Stimulated activated naive CD8-positive, alpha-beta T cell treated with anti-CD3 and anti-CD28 coated beads, Interleukin-15, amount 100 ng/mL, for 72 hours (primary cell): ENCODE measurements around the gene NF2.

Experiments
- ATAC-seq: fragments of 150-1000 bp; cut with Tn5 transposase; 2 replicates; pipeline ENCODE4 v1.10.0; 2021; ENCODE audit warnings: mild to moderate bottlenecking, moderate library complexity
- DNase-seq, 2 donors: peaks; one replicate each; pipeline ENCODE4 v3.0.0; 2021 to 2022
- H3K27ac Mint-ChIP-seq, 2 donors: one replicate each; pipeline ENCODE4 v1.8.0; 2022; ENCODE audit warnings: mild to moderate bottlenecking in 2 of 2, mixed read lengths in 2 of 2, moderate library complexity in 2 of 2
- H3K27me3 Mint-ChIP-seq: one replicate; pipeline ENCODE4 v1.8.0; 2022; ENCODE audit warnings: mixed read lengths
- H3K4me1 Mint-ChIP-seq: one replicate; pipeline ENCODE4 v1.8.0; 2022; ENCODE audit warnings: mild to moderate bottlenecking, mixed read lengths
- H3K4me3 Mint-ChIP-seq, 2 donors: one replicate each; pipeline ENCODE4 v1.8.0; 2022; ENCODE audit warnings: mild to moderate bottlenecking in 2 of 2, mixed read lengths in 2 of 2, moderate library complexity in 1 of 2
- H3K9me3 Mint-ChIP-seq, 2 donors: one replicate each; pipeline ENCODE4 v1.8.0; 2022; ENCODE audit warnings: mixed read lengths in 2 of 2

NF2 gene

DNA sequence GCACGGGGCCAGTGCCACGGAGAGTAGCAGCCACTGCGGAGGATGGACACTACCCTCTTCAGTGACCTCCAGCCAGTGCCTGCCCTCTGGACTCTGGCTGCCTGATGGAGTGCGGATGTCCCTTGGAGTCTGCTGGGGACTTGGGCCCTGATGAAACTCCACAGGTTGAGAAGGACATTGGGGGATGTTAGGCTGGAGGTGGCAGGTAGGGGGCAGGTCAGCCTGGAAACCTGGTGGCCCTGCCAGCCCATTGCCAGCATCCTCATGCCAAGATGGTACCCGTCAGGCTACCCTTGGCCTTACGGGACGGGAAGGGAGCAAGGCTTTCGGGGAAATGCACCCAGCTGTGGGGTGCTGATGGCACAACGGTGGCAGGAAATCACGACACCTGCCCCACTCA is 120.3 kb downstream of the NF2 start:
- peaks cover 8% of the 10 kb centered on the region for H3K4me1 Mint-ChIP-seq
- no peaks in the 10 kb centered on the region for H3K9me3 Mint-ChIP-seq
- DNase-seq, result no peak
- ATAC-seq, result no peak
- H3K4me3 Mint-ChIP-seq, result no peak overlapping the region
- peaks cover 61% of the 10 kb centered on the region for H3K27me3 Mint-ChIP-seq
- H3K27ac Mint-ChIP-seq, result no peak overlapping the region

DNA sequence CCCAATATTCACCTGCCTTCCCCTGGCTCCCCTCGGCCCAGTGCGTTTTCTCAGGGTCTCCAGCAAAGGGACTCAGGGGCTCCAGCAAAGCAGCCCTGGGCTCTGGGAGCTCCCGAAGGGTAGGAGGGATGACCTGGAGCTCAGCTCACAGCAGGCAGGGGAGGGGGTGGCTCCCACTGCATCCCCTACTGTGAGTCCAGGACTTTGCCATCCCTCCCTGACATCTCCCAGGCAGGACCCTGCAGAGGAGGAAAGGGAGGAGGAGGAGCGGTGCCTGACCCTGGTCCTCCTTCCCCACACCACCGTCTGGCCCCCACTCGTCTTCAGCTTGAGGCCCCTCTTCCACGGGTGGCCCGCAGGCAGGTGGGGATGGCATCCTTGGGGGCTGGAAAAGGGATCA is 121.4 kb downstream of the NF2 start:
- no peak for ATAC-seq

DNA sequence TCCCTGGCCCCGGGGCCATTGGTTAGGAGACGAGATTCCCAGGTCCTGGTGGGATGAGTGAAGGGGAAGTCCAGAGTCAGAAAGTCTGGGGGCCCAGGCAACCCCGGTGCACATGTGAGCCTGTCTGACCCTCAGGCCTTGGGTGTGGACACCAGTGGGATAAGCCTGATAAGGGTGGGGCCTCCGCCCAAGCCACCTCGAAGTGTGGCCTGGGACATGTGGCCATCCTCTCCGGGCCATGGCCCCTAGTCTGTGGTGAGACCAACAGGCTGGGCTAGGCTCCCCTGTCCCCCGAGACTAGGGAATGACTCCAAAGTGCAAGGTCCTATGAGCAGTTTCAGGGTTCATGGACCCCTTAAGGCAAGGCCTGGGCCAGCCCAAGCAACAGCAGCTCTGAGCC is 122.7 kb downstream of the NF2 start:
- no peak for ATAC-seq
- no peak overlapping the region for H3K4me3 Mint-ChIP-seq
- H3K27ac Mint-ChIP-seq, result no peak overlapping the region
- no peaks in the 10 kb centered on the region for H3K4me1 Mint-ChIP-seq
- no peaks in the 10 kb centered on the region for H3K9me3 Mint-ChIP-seq
- peaks cover 46% of the 10 kb centered on the region for H3K27me3 Mint-ChIP-seq
- no peak for DNase-seq

More for the DNA sequence above, 121.4 kb downstream of the NF2 start:
- Mint-ChIP-seq H3K4me3 (no peak overlapping the region), H3K27ac (no peak overlapping the region), H3K9me3 (no peaks in the 10 kb centered on the region), H3K4me1 (no peaks in the 10 kb centered on the region), H3K27me3 (peaks cover 50% of the 10 kb centered on the region)
- DNase-seq, result no peak

DNA sequence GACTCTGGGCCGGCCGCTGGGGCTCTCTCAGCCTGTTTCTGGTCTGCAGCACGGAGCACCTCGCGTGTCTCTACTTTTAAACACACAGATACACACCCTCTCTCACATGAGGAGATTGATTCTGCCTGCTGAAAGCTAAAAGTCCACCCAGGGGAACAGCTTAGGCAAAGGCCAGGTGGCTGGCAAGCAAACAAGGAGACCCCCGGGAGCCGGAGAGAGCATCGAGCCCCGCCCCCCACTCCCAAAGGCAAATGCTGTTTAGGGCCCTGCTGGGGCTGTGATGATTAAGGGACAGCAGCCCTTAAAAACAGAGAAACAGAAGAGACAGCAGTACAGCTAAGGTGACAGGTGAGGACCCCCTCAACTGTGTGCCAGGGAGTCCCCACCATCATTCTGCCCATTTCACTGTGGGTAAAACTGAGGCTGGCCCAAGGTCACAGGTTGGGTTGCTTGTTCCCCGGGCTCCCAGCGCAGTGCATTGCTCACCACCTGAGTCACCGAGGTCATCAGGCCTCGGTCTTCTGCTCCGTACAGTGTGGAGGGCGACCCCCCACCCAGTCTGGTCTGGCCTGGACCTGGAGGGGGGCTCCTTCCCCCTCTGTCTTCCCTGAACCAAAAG is 123.2 kb downstream of the NF2 start:
- peak overlapping the region in 1 of 2 donors; percentile 59 for H3K27ac Mint-ChIP-seq
- ATAC-seq (no peak), DNase-seq (no peak)
- peaks cover 41% of the 10 kb centered on the region for H3K27me3 Mint-ChIP-seq
- no peaks in the 10 kb centered on the region for H3K9me3 Mint-ChIP-seq
- no peak overlapping the region for H3K4me3 Mint-ChIP-seq
- no peaks in the 10 kb centered on the region for H3K4me1 Mint-ChIP-seq

DNA sequence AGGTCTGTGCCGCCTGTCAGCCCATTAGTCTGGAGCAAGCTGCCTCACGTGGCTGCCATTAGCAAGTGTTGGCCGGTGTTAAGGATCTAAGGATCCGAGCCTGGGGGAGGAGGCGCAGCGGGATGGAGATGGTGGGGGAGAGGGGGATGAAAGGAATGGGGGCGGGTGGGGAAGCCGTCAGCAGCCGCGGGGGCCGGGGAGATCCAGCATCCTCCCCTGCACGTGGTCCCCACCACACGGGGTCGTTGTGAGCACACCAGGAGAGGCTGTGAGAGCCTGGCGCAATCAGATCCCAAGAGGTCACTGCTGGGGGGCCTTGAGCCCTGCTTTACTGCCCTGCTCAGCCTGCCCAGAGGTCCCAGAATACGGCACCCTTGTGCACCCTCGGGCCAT is 123.7 kb downstream of the NF2 start:
- ATAC-seq (peak; percentile 37), DNase-seq (no peak)
- H3K4me3 Mint-ChIP-seq, result no peak overlapping the region
- H3K27me3 Mint-ChIP-seq, result peaks cover 36% of the 10 kb centered on the region
- no peaks in the 10 kb centered on the region for H3K4me1 Mint-ChIP-seq
- peak overlapping the region in 1 of 2 donors; percentile 59 for H3K27ac Mint-ChIP-seq
- no peaks in the 10 kb centered on the region for H3K9me3 Mint-ChIP-seq

DNA sequence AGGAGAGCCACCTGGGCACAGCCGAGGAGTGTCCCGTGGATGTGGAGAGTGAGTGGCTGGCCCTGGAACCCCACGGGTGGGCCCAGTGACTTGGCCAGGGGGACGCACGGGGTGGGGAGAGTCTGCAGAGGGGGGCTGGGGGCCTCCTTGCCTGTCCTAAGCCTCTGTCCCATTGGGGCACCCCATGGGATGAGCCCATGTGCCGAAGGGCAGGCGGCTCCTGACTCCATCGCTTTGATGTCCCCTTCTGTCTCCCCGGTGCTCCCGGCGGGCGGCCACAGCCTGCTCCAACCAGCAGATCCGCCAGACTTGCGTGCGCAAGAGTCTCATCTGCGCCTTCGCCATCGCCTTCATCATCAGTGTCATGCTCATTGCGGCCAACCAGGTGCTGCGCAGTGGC is 125.7 kb downstream of the NF2 start:
- H3K9me3 Mint-ChIP-seq, result no peaks in the 10 kb centered on the region
- H3K4me1 Mint-ChIP-seq, result no peaks in the 10 kb centered on the region
- ATAC-seq, result no peak
- no peak overlapping the region for H3K4me3 Mint-ChIP-seq
- no peak overlapping the region for H3K27ac Mint-ChIP-seq
- DNase-seq, result no peak
- peaks cover 16% of the 10 kb centered on the region for H3K27me3 Mint-ChIP-seq

DNA sequence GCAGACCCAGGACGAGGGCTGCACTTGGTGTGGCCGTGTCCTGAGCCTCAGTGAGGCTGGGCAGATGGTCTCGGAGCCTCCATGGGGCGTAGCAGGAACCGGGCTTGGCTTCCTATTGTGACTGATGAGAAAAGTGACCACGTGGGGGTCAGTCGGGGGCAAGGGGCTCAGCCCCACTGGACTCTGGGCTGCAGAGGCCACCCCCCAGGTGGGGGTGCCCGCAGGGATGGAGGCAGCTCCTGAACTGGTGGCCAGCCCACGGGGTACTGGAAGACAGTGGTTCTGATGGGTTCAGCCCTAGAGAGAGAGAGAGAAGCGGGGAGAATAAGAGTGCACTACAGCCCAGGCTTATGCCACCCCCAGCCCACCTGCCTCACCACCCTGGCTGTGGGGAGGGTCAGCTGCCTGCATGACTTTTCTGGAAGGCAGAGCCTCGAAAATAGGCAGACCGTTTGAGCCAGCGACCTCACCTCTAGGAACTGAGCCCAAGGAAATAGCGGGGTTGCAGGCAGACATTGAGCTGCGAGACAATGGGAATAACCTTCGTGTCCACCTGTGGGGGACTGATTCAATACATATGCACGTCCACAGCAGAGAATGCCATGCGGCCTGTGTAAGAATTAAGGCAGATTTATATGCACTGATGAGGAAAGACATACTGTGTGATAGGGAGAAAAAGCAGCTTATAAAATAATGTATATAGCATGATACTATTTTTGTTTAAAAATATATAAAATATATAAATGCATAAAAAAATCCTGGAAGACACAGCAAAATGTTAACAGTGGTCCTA is 127.8 kb downstream of the NF2 start:
- Mint-ChIP-seq H3K9me3 (no peaks in the 10 kb centered on the region), H3K27me3 (peaks cover 7% of the 10 kb centered on the region), H3K4me1 (no peaks in the 10 kb centered on the region), H3K4me3 (no peak overlapping the region), H3K27ac (no peak overlapping the region)
- ATAC-seq, result no peak
- no peak for DNase-seq

DNA sequence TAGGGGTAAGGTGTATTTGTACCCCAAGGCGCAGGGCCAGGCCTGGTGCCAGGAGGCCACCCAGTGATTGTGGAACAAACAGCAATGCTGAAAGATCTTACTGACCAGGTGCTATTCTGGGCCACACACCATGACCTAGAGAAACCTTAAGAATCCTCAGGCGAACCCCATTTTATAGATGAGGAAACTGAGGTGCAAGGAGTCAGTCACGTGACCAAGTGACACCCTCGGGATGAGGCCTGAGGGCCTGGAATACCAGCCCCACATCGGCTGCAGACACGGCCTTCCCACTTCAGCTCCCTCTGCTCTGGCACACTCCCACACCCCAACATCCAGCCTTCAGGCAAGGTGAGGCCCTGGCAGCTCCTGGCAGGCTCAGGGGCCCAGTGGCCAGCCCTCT is 129.4 kb downstream of the NF2 start:
- Mint-ChIP-seq H3K27me3 (no peaks in the 10 kb centered on the region), H3K9me3 (no peaks in the 10 kb centered on the region), H3K4me1 (no peaks in the 10 kb centered on the region), H3K27ac (no peak overlapping the region), H3K4me3 (no peak overlapping the region)
- ATAC-seq (no peak), DNase-seq (no peak)

DNA sequence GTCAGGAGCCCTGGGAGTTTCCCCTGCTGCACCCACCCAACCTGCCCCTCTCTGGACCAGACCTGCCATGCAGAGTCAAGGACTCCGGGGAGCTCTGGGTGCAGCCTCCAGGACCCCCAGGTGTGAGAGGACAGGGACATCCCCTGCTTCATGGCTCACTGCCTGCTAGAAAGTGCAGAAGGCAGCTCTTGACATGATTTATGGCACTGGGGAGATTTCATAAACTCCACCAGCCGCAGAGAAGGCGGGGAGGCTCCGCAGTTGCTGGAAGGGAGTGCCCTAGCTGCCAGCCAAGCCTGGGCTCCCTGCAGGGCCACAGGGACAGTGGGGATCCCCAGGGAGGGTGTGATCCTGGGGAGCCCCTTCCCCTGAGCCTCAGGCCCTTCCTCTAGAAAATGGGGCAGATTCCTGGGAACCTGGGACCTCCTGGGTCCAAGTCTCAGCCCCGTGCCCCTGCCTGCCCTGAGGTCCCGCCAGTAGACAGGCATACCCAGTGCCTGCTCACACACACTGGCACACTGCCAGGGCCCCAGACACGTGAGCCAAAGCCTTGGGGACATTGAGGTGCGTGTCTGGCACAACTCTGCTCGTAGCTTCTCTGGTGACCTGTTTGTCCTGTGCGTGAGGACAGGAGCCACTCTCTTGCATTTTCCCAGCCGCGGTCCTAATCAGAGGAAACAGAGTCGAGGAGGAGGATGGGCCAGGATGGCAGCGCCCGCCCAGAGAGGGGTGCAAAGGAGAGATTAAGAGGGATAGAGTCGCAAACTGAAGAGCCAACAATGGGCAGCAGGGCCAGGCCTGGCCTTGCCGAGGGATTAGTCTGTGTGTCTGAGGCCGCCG is 130.1 kb downstream of the NF2 start:
- DNase-seq, result no peak
- no peak for ATAC-seq
- Mint-ChIP-seq H3K27ac (peak overlapping the region in 1 of 2 donors; percentile 44), H3K4me3 (no peak overlapping the region), H3K4me1 (no peaks in the 10 kb centered on the region), H3K9me3 (no peaks in the 10 kb centered on the region), H3K27me3 (no peaks in the 10 kb centered on the region)

DNA sequence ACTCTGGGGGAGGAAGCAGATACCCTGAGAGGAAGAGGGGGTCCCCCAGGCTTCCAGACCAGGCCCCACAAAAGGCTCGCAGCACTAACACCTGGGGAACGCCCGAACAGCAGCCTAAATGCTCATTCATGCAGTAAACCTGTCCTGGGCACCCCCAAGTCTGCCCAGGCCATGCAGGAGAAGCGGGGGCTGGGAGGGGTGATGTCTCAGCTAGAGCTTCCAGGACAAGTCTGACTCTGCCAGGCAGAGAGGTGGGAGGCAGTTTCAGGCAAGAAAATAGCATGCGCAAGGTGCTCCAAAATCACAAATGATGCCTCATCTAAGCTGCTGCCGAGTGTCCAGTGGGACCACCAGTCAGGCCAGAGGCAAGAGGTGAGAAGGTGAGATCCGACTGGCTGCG is 131.0 kb downstream of the NF2 start:
- H3K9me3 Mint-ChIP-seq, result no peaks in the 10 kb centered on the region
- H3K27ac Mint-ChIP-seq, result no peak overlapping the region
- ATAC-seq, result no peak
- H3K27me3 Mint-ChIP-seq, result no peaks in the 10 kb centered on the region
- H3K4me1 Mint-ChIP-seq, result no peaks in the 10 kb centered on the region
- H3K4me3 Mint-ChIP-seq, result no peak overlapping the region
- DNase-seq, result no peak

DNA sequence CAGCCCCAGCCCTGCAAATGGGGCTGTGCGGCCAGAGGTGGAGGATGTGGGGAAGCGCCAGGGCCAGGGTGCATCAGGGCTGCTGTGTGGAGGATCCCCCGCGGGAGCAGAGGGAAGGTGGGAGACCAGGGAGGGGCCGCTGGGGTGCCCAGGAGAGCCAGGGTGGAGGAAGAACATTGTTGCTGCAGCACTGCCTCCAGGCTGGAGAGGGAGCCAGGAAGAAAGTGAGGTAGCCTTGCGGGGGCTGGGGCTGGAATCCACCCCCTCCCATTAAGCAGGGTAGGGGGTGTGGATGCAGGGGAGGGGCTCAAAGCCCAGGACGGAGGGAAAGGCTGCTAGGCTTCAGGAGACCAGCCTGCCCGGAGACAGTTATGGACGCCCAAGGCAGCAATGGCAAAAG is 131.4 kb downstream of the NF2 start:
- Mint-ChIP-seq H3K9me3 (no peaks in the 10 kb centered on the region), H3K4me1 (no peaks in the 10 kb centered on the region), H3K27me3 (no peaks in the 10 kb centered on the region), H3K27ac (no peak overlapping the region), H3K4me3 (no peak overlapping the region)
- ATAC-seq (no peak), DNase-seq (no peak)

DNA sequence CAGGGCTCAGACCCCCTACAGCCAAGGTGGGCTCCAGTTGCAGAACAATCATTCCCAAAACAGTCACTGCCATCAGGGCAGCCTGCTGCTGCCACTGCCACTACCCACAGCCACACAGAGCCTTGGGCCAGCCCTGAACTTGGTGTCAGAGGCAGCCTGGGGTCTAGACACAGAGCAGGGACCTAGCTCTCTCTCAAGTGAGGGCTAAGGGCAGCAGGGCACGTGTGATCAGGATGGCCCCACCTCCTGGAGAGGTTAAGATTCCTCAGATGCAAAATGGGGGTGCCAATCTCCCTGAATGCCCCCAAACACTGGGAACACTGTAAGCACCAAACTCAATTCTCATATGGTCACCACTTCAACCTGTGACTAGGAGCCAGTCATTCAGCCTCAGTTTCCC is 132.0 kb downstream of the NF2 start:
- Mint-ChIP-seq H3K27me3 (no peaks in the 10 kb centered on the region), H3K9me3 (no peaks in the 10 kb centered on the region), H3K27ac (no peak overlapping the region), H3K4me3 (no peak overlapping the region), H3K4me1 (no peaks in the 10 kb centered on the region)
- DNase-seq (no peak), ATAC-seq (no peak)

DNA sequence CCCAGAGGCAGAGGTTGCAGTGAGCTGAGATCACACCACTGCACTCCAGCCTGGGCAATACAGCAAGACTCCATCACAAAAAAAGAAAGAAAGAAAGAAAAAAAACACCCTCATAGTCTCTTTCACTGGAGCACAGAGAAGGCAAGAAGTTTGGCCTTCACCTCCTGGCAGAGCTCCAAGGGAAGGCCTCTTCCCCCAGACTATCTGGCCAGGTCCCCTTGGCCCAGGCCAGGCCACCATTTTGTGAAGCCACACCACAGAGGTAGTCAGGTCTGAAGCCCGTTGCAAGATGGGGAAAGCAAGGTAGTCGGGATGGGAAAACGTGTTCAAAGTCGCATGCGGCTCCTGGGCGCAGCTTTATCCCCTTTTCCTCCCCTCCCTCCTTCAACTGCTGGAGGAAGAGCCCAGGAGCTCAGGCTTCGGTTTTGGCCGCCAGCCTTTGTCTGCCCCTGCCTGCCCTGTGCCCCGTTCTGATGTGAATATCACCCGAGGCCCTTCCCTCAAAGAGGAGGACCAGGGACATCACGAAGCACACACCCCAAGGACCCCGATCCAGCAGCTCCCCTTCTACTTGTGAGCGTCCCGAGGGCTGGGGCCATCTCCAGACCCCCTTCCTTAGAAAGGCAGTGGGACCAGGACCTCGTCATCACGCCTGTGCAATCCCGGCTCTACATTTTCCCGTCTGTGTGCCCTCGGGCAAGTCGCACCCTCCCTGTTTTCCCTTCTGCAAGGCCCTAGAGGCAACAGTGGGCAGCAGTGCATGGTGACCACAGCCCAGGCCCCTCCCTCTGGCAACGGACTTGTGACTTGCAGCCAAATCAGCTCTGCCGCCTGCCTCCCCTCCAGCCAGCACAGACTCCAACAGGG is 134.1 kb downstream of the NF2 start:
- H3K4me1 Mint-ChIP-seq, result peaks cover 5% of the 10 kb centered on the region
- DNase-seq (no peak), ATAC-seq (no peak)
- no peaks in the 10 kb centered on the region for H3K27me3 Mint-ChIP-seq
- no peak overlapping the region for H3K27ac Mint-ChIP-seq
- H3K9me3 Mint-ChIP-seq, result no peaks in the 10 kb centered on the region
- no peak overlapping the region for H3K4me3 Mint-ChIP-seq

DNA sequence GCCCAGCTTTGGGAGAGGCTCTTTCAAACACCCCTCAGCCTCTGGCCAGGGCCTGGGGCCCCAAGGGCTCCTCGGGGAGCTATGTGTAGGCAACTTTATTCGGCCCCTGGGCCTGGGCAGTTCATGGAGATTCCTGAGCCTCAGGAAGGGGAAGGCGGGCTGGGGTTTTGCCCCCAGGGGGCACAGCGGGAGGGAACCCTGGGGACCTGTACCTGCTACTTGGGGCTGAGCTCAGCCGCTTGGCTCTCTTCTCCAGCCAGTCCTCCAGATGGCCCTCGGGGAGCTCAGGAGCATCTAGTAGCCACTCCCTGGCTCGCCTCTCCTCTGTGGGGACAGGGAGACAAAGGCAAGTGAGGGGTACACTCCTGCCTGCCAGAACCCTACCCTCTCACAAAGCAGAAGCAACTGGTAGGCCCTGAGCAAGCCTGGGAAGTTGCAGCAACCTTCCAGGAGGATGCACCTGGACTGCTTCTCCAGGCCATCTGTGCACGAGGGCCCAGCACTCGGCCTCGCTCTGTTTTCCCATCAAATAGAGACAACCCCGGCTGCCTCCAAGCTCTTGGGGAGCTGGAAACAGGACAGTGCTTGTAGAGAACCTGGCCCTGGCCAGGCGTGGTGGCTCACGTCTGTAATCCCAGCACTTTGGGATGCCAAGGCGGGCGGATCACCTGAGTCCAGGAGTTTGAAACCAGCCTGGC is 134.8 kb downstream of the NF2 start:
- Mint-ChIP-seq H3K4me1 (peaks cover 6% of the 10 kb centered on the region), H3K9me3 (no peaks in the 10 kb centered on the region), H3K4me3 (no peak overlapping the region), H3K27ac (no peak overlapping the region), H3K27me3 (no peaks in the 10 kb centered on the region)
- no peak for DNase-seq
- ATAC-seq, result no peak

DNA sequence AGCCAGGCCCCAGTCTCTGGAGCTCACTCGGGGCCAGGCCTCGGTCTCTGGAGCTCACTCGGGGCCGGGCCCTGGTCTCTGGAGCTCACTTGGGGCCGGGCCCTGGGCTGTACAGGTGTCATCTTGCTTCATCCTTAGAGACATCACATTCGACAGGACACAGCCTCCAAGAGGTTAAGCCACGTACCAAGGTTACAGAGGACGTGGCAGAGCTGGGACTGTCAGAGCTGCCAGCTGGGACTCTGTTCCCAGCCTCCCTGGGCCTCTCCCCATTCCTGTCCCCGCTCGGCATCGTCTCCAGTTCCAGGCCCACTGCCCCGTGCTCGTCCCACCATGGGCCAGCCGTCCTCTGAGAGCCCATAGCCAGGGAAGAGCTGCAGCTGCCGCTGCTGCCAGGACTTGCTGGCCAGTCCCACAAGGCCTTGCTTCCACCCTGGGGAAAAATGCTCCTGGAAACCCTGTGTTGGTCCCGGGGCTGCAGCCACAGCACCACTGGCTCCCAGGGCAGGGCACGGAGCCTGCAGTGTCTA is 136.0 kb downstream of the NF2 start:
- Mint-ChIP-seq H3K4me3 (no peak overlapping the region), H3K9me3 (no peaks in the 10 kb centered on the region), H3K27me3 (no peaks in the 10 kb centered on the region), H3K4me1 (peaks cover 6% of the 10 kb centered on the region), H3K27ac (no peak overlapping the region)
- no peak for ATAC-seq
- no peak for DNase-seq
